Ovary (tissue), 10 donors: ENCODE data around the gene WTAP. TPM values are rescaled to one million over a fixed set of nuclear protein-coding genes. Genes with fewer than 3 reads are reported as not detected.

Experiments used
- DNase-seq, 5 donors: peaks; one replicate each; pipeline ENCODE4 v3.0.0-alpha.2; 2019 to 2020
- H3K27ac ChIP-seq, 2 donors: fragments of 200-600 bp; one replicate each; pipeline versions ENCODE4 v1.5.1 to v1.8.0; 2019 to 2022
- H3K27me3 ChIP-seq: fragments of 200-600 bp; one replicate; pipeline ENCODE4 v1.8.0; 2022
- H3K36me3 ChIP-seq: fragments of 200-600 bp; sonication (generic); one replicate; pipeline ENCODE4 v1.5.1; 2019
- H3K4me1 ChIP-seq: one replicate; pipeline ENCODE4 v1.8.1; 2013; ENCODE audit warnings: mild to moderate bottlenecking, moderate library complexity; ENCODE audit not compliant: insufficient read depth
- H3K4me3 ChIP-seq: fragments of 200-600 bp; sonication (generic); one replicate; pipeline ENCODE4 v1.5.1; 2017
- H3K9me3 ChIP-seq, 2 donors: fragments of 200-600 bp in 1 of 2; sonication (generic) in 1 of 2; one replicate each; pipeline versions ENCODE4 v1.5.1 to v1.8.1; 2013 to 2019; ENCODE audit warnings: mild to moderate bottlenecking in 1 of 2, moderate library complexity in 1 of 2
- CTCF ChIP-seq, 3 donors: fragments of 450-650 bp in 2 of 3; fragments of 200-600 bp in 1 of 3; IDR thresholded peaks; one replicate each; pipeline versions ENCODE4 v1.5.1 to v1.8.0; 2016 to 2022; ENCODE audit warnings: antibody characterized with exemption in 3 of 3, mild to moderate bottlenecking in 1 of 3
- EP300 ChIP-seq: sonication (generic); formaldehyde crosslinking; IDR thresholded peaks from one replicate; pipeline ENCODE4 v1.6.1; 2017; ENCODE audit warnings: antibody characterized with exemption
- POLR2A ChIP-seq: fragments of 450-650 bp; IDR thresholded peaks from one replicate; pipeline ENCODE4 v1.6.1; 2017; ENCODE audit warnings: antibody characterized with exemption, mild to moderate bottlenecking, moderate library complexity
- WGBS, 3 donors: extraction: QIAGEN DNeasy Blood & Tissue Kit in 1 of 3; methylation state at CpG; one replicate each; pipeline versions ENCODE4 v1.1.5 to v1.1.7; 2013 to 2017; 5-methylcytosine and 5-hydroxymethylcytosine counted together
- intact Hi-C, 4 donors: fragments of 100-400 bp; cut with DNase I; formaldehyde crosslinking; loops; one replicate each; pipeline versions ENCODE4 v1.11.0 to v1.15.1; 2022 to 2023
- long read RNA-seq, 3 donors: library from polyadenylated mRNA in 2 of 3; unstranded in 2 of 3; transcript quantifications; one replicate each; pipeline ENCODE4 v2.0.0 and lab custom pipeline, GENCODE V29; 2021 to 2026
- polyA plus RNA-seq, 2 donors: library from polyadenylated mRNA; stranded (reverse); fragments of 200-250 nt in 1 of 2; fragments of 350-450 nt in 1 of 2; fragmentation: Illumina TruSeq in 1 of 2; extraction: RNeasy Lipid Tissue Mini Kit (QIAGEN cat#74804) in 1 of 2; gene quantifications; one replicate each; pipeline ENCODE4 v1.2.3, GENCODE V29; 2013 to 2014
- total RNA-seq, 7 donors: library from RNA; depleted of rRNA in 2 of 7; stranded (reverse); fragments of >200 nt in 2 of 7; fragmentation: NEBNext Ultra II Directional in 3 of 7; extraction: Animal tissue kit (Norgen Biotek cat#: 25700) in 3 of 7; gene quantifications; one replicate each; pipeline versions ENCODE4 v1.1.0 to v1.2.4, GENCODE V29; 2016 to 2023
- donor health status: DM: no; HTN: no; CAD: no; lungs with moderate emphysema.
- donor health status: DM: no; HTN: no; CAD: no.
- donor health status: Bipolar disorder and iron deficiency.
- donor health status: DM: yes; HTN: yes; CAD: no.
- donor health status: DM: no; HTN: no; CAD: no.
- donor health status: DM: yes; HTN: yes; CAD: no.

The WTAP gene
- total RNA-seq (100 to 1,000 TPM in 3 of 7 donors, 10 to 100 TPM in 4; 89.1 to 117 (median 95.4) TPM), polyA plus RNA-seq (10 to 100 TPM; 65.3 to 95.7 TPM)
- long read RNA-seq, donor 1, transcript WTAP-202 (8 exons, 3,656 nt), result major isoform, 35 of 166 reads
- long read RNA-seq, donor 1, transcript WTAP-205 (7 exons, 1,623 nt), result minor isoform, 21 of 166 reads
- long read RNA-seq, donor 1, partial matches to known transcripts, result 101 of 166 reads
- long read RNA-seq, donor 1, other reads (novel, unspliced or antisense), result 8 of 166 reads
- long read RNA-seq, donor 2, transcript WTAP-201 (6 exons, 1,622 nt), result major isoform, 18 of 47 reads
- long read RNA-seq, donor 2, partial matches to known transcripts, result 20 of 47 reads
- long read RNA-seq, donor 2, other reads (novel, unspliced or antisense), result 0 of 47 reads
- long read RNA-seq, donor 3, transcript WTAP-202 (8 exons, 3,656 nt), result minor isoform, 17 of 80 reads
- long read RNA-seq, donor 3, transcript WTAP-201 (6 exons, 1,622 nt), result minor isoform, 18 of 80 reads
- long read RNA-seq, donor 3, transcript WTAP-206 (8 exons, 2,109 nt), result major isoform, 20 of 80 reads
- long read RNA-seq, donor 3, partial matches to known transcripts, result 14 of 80 reads
- long read RNA-seq, donor 3, other reads (novel, unspliced or antisense), result 8 of 80 reads

DNA sequence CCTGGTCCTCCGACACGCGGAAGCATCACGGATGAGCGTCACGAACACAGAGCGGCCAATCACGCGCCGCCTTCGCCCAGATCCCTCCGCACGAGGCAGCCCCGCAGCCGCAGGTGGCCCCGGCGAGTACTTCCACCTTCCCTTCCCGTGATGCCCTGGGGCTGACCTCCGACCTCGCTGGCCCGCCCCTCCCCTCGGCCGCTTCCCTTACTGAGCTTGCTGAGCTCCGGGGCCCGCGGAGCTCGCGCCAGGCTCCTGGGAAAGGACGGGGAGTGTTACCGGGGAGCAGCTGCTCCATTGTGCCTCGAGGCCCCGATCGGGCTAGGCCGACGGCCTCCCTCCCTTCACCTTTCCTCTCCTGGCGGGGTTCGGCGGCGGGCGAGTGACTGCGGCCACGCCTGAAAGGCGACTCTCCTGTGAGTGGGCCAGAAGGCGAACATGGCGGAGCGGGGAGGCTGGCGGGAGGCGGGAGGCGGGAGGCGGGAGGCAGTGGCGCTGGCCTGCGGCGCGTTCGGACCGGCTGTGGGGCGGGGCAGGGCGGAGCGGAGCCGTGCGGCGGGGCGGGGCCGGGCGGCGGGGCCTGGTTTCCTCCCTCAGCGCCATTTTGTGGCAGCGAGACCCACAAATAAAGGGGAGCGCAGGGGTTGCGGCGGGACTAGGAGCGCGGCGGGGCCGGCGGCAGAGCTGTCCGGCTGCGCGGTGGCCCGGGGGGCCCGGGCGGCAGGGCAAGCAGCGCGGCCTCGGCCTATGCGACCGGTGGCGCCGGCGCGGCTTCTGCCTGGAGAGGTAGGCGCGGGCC lies at the start of gene WTAP:
Gene WTAP (plus strand): TSS at position 589 of the 799 bp plus-strand sequence. CDS start 8,760 bp downstream, outside the sequence.
- Histone ChIP-seq H3K27me3 (no peaks in the 10 kb centered on the region), H3K4me1 (peaks cover 7% of the 10 kb centered on the region), H3K36me3 (no peaks in the 10 kb centered on the region), H3K9me3 (no peaks in the 10 kb centered on the region), H3K27ac (peak within 1 kb of the TSS; percentile 94 to 100), H3K4me3 (peak within 1 kb of the TSS; percentile 72)
- intact Hi-C loops, result loop anchor here in 2 of 4 donors (2.0 kb wide), 1 partner anchor 34 kb away; the partner anchor contains the start of gene SOD2 (in 2 of the 2)
- DNase-seq, result peak; percentile 98
- 0% methylated on average over 70 to 93 of the region's 93 CpGs for WGBS, 3 donors
- TF ChIP-seq EP300 (peak; percentile 47), POLR2A (peak; percentile 81), CTCF (IDR thresholded peaks at IDR 0.05) (peak in 1 of 3 donors; percentile 6)

DNA sequence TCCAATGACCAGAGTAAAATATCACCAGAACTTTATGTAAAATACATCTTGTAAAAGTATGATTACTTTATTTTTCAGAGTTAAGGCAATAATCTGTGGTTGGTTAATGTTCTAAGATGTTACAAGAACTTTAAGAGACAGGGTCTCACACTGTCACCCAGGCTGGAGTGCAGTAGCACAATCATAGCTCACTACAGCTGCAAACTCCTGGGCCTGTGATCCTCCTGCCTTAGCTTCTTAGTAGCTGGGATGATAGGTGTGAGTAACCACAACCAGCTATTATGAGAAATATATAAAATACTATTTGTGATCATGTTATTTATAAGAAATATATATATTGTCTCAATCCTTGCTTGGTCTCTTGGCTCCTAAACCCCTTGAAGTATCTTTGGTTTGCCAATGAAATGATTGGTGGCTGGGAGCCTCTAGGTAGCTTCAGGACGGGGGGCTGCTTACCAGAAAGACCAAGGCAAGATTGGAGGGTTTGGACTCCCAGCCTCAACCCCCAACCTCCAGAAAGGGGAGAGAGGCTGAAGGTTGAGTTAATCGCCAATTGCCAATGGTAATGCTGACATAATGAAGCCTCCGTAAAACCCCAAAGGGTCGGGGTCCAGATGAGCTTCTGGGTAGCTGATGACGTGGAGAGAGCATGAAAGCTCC lies 49.7 kb upstream of the WTAP start:
- Histone ChIP-seq H3K36me3 (no peaks in the 10 kb centered on the region), H3K27me3 (no peaks in the 10 kb centered on the region), H3K27ac (no peak overlapping the region), H3K4me3 (no peak overlapping the region), H3K4me1 (no peaks in the 10 kb centered on the region), H3K9me3 (no peaks in the 10 kb centered on the region)
- intact Hi-C loops, result no loop called here
- TF ChIP-seq EP300 (no peak), POLR2A (no peak), CTCF (IDR thresholded peaks at IDR 0.05) (no peak)
- WGBS, 3 donors, result 96 to 97% (median 96%) methylated on average over 5 of the region's 5 CpGs
- DNase-seq, result no peak

DNA sequence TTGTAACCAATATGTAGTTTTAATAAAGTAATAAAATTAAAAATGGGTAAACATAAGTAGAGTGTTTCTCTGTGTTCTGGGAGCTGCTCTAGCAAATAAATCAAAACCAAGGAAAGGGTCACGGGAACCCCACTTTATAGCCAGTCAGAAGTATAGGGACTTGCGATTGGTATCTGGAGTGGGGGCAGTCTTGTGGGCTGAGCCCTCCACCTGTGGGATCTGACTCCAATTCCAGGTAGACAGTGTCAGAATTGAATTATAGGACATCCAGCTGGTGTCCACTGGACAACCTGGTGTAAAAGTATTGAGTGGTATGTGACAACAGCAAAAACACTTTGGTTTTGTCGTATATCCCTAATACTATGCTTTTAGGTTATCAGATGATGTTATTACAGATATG lies 48.7 kb upstream of the WTAP start:
- H3K4me1 ChIP-seq, result no peaks in the 10 kb centered on the region
- no peak overlapping the region for H3K4me3 ChIP-seq
- no peak for TF ChIP-seq CTCF (IDR thresholded peaks at IDR 0.05)
- TF ChIP-seq EP300, result no peak
- TF ChIP-seq POLR2A, result no peak
- no peaks in the 10 kb centered on the region for H3K36me3 ChIP-seq
- DNase-seq, result no peak
- WGBS, 3 donors, result 93 to 98% (median 95%) methylated on average over 3 of the region's 3 CpGs
- no peaks in the 10 kb centered on the region for H3K27me3 ChIP-seq
- no peak overlapping the region for H3K27ac ChIP-seq
- intact Hi-C loops, result no loop called here
- no peaks in the 10 kb centered on the region for H3K9me3 ChIP-seq
